ENCODE measurements around the gene SLC2A9.

The SLC2A9 gene

GRCh38 chr4:10018818-10019461, 2.4 kb downstream of the SLC2A9 start:
- peak; percentile 96 for DNase-seq

DNA sequence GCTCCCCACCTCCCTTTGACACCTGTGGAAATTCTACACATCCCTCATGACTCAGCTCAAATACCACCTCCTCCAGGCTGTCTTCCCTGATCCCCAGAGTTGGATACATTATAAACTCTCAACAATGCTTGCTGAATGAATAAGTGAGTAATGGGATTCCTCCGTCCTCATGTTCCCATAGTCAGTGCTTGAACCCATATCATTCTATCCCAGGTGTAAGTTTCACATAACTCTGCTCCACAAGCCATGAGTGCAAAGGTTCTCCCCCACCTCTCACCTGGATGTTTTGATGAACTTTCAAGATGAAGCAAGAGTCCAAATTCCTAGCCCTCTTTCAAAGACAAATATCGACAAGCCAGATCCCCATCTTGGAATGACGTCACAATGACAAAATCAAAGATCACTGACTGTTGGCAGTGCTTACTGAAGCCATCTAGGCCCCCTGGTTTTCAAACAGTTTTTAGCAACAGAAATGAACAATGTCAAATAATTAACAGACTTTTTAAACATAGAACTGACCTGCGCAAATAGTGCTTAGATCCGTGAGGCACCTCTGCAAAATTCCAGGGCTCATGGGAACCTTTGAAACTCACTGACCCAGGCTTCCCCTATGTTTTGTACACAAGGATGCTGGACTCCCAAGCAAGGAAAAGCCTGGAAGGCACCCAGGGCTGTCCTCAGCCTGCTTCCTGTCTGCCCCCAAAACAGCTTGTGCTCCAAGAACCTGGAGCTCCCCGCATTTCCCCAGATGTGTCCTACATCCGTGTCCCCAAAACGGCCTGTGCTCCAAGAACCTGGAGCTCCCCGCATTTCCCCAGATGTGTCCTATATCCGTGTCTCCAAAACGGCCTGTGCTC, 4.0 kb downstream of the SLC2A9 start:
- DNase-seq: no peak

GRCh38 chr4:10016169-10016568, 5.1 kb downstream of the SLC2A9 start:
- no peak for DNase-seq

DNA sequence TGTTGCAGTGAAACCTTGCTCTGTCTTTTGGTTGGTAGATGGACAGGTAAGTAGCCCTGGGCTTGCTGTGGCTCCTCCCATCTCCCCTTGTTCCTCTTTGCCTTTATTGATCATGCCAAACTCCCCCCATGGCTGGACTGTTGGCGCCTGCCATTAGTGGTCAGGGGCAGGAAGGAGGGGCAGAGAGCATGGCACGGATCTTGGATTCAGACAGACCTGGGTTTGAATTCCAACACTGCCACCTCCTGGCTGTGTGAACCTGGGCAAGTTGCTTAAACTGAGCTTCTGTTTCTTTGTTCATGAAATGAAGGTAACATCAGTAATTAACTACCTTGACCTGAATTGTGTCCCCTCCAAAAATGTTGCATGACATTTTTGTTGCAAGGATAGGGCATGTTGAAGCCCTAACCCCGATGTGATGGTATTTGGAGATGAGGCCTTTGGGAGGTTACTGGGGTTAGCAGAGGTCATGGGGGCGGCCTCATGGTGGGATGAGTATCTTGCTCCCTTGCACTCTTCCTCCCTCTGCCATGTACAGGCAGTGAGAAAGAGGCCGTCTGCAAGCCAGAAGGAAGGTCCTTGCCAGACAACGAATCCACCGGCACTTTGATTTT, 6.0 kb downstream of the SLC2A9 start:
- DNase-seq: no peak

DNA sequence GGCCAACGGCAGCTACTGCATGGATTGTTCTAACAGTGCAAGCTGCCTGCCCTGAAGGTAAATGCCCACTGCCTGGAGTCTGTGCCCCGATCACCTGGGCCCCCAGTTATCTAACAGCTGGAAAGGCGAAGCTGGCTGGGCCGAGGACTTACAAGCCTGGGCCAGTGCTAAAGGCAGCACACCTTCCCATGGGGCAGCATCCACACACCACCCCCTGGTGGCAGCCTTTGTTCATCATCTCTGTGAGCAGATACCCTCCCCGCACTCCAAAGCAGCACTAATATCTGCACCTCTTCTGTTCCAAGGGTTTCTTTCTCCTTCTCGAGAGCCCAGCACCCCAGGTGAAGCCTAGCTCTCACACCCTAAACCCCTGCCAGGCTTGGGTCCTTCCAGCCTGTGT, 7.6 kb downstream of the SLC2A9 start:
- peak; percentile 36 for DNase-seq

DNA sequence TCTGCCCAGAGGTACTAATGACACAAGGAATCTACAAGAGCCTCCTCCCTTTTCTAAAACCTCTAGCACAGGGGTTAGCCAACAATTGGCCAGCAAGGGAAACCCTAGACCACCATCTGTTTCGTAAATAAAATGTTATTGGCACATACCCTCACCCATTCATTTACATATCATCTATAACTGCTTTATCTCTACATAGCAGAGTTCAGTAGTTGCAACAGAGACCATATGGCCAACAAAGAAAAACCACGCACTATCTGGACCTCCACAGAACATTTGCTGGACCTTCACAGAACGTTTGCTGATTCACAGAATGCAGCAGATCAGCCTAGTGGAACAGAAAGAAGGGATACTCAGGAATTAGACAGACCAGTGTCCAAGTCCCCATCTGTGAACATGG, 9.4 kb downstream of the SLC2A9 start:
- no peak for DNase-seq

- no peak for DNase-seq
These were observed 10.0 kb downstream of the SLC2A9 start for GRCh38 chr4:10011277-10011676.

- no peak for DNase-seq
These were observed 11.3 kb downstream of the SLC2A9 start for GRCh38 chr4:10009861-10010500.

- DNase-seq: no peak
These were observed 12.7 kb downstream of the SLC2A9 start for GRCh38 chr4:10008609-10009005.

DNA sequence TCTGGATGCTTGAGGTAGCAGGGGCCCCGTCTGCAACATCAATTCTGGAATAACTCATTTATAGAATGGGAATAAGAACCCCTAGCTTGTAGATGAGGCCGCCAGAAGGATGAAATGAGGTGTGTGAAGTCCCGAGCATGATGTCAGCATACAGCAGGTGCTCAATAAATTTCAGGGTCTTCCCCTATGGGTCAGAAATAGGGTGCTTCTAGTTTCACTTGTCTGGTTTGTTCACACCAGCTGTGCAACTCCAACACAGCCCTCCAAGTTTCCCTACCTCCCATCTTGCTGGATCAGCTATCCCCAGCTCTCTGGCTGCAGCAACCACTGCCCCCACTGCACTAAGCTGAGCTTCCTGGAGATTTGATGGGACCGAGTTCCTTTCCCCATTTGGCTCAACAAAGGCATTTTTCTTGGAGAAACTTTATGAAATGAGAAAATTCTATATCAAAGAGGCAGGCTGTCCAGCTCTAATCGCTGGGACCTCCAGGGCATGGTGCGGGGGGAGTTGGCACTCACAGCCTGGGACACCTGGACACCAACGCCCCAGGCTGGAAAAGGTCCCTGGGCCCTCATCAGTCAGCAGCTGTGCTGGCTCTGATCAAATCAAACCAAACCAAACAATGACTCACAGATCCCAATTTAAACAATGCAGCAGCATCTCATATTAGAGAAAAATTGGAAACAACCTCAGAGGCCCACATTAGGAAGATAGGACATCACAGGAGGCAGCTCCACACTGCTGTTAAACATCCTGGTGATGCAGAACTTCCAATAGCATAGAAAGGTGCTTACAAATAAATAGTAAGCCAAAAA, 13.3 kb downstream of the SLC2A9 start:
- no peak for DNase-seq

GRCh38 chr4:10007436-10007740, 13.9 kb downstream of the SLC2A9 start:
- no peak for DNase-seq

DNA sequence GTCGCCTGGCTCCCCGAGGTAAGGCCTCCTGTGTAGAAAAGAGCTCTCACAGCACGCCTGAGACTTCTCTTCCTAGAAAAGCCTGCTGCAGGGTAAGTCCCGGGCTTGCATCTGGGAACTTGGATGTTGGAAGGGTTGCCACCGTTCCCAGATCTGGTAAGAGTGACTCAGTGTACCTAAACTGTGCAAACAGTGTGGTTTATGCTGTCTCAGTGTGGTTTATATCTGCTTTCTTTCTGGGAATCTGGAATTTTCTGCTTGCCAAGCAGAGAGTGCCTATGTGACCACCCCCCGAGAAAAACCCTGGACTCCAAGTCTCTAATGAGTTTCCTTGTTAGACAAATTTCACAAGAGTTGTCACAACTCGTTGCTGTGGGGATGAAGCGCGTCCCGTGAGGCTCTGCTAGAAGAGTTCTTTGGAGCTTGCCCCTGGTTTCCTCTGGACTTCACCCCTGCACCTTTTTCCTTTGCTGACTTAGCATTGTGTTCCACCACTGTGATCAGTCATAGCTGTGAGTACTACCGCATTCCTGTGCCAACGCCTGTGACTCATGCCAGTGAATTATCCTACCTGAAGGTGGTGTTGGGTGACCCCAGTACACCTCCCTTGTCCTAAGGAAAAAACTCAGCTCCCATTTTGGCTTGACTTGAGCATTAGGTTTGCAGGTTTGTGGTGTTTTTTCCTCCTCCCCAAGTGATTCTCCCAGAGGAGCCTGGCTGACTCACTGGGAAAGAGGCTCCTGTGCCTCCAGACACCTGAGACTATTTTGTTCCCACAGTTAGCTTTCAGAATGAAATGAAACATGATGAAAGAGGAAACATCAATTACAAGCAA, 14.5 kb downstream of the SLC2A9 start:
- DNase-seq: no peak

DNA sequence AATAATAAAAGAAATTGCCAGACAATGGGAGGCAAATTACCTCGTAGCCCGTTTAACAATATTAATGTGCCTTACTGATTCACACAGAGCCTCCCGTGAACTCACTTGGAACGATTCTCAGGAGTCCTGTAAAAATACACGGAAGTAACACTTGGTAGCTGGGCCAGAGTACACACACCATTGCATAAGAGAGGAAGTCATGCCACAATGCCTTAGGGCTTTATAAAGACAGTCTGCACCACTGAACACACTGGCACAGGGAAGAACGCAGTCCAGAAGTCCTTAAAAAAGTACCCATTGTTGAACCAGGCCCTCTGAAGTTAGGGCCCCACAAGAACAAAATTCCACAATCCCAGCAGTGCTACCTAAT, 15.1 kb downstream of the SLC2A9 start:
- no peak for DNase-seq

DNA sequence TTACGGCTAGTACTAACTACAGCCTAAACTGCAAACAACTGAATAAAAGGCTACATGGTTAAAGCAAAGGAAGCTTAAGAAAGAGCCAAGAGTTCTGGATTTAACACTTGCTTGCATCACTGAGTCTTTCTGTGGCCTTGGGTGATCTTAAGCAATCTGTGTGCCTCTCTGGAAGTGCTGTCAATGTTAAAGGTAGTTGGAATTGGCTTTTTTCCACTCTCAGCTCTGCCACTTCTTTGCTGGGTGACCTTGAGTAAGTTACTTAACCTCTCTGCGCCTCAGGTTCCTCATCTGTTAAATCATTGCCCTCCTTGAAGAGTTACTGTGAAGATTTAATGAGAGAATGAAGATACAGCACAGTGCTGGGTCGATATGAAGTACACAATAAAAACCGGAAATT, 15.7 kb downstream of the SLC2A9 start:
- no peak for DNase-seq

GRCh38 chr4:10003666-10004065, 17.6 kb downstream of the SLC2A9 start:
- DNase-seq: no peak

GRCh38 chr4:10002278-10002677, 19.0 kb downstream of the SLC2A9 start:
- DNase-seq: no peak

GRCh38 chr4:10001757-10002156, 19.5 kb downstream of the SLC2A9 start:
- DNase-seq: no peak

- DNase-seq: no peak
These were observed 21.2 kb downstream of the SLC2A9 start for GRCh38 chr4:9999956-10000561.

- no peak for DNase-seq
These were observed 23.4 kb downstream of the SLC2A9 start for GRCh38 chr4:9997886-9998285.

GRCh38 chr4:9996319-9997110, 24.8 kb downstream of the SLC2A9 start:
- DNase-seq: no peak

Measured in activated CD4-positive, CD25-positive, alpha-beta regulatory T cell treated with anti-CD3 and anti-CD28 coated beads, Interleukin-2, amount 50 U/mL, for 72 hours (primary cell).